GM12878 (cell line): ENCODE data around the gene RFWD3. TPM values are rescaled to one million over a fixed set of nuclear protein-coding genes. Genes with fewer than 3 reads are reported as not detected.

Experiments used
- ATAC-seq: fragments of 200-7000 bp; cut with Tn5 transposase; 3 replicates; pipeline ENCODE4 v1.9.1; 2020; ENCODE audit warnings: mild to moderate bottlenecking, moderate library complexity
- BruUV-seq: library from RNA; stranded (reverse); fragments of 400-500 nt; replicated peaks from 2 replicates; lab custom pipeline; 2021; lab: Mats Ljungman, UMichigan
- CTCF ChIA-PET: fragments of 300-600 bp; sonication (Branson Sonifier 250); formaldehyde crosslinking; extraction: SDS; loops from one replicate; lab custom pipeline; 2021; ENCODE audit warnings: inconsistent platforms; lab: Yijun Ruan, JAX
- POLR2A ChIA-PET: fragments of 350-600 bp; formaldehyde crosslinking; extraction: SDS; loops from one replicate; lab custom pipeline; 2021; ENCODE audit warnings: inconsistent platforms; lab: Charles Lee
- RAD21 ChIA-PET: fragments of 300-600 bp; sonication (Branson Sonifier 250); formaldehyde crosslinking; loops from one replicate; lab custom pipeline; 2023; ENCODE audit warnings: antibody characterized with exemption; ENCODE audit not compliant: unreplicated experiment; lab: Charles Lee
- SMC1A ChIA-PET: fragments of 300-600 bp; sonication (Branson Sonifier 250); formaldehyde crosslinking; loops from one replicate; lab custom pipeline; 2023; ENCODE audit not compliant: unreplicated experiment, uncharacterized antibody; lab: Charles Lee
- DNase-seq: peaks from one replicate; pipeline ENCODE4 v3.0.0-alpha.2; 2011; ENCODE audit warnings: low read depth, low spot score
- FAIRE-seq: peaks from 3 replicates; lab custom pipeline; 2011; peaks lifted over from hg19 to GRCh38; lab: Jason Lieb, UNC
- H2AFZ ChIP-seq: 2 replicates; pipeline ENCODE4 v1.6.0; 2011; ENCODE audit warnings: low read depth, low read length, control low read depth; ENCODE audit not compliant: control insufficient read depth
- H3K27ac ChIP-seq: 2 replicates; pipeline ENCODE4 v1.5.1; 2011; ENCODE audit warnings: control low read depth; ENCODE audit not compliant: control insufficient read depth, insufficient read depth
- H3K27me3 ChIP-seq, 2 experiments: replicated peaks in 1 of 2; 2 replicates each; pipeline versions ENCODE4 v1.6.0 to v1.6.1; 2011; ENCODE audit warnings: low read length in 1 of 2; ENCODE audit not compliant: control insufficient read depth in 2 of 2, insufficient read depth in 2 of 2
- H3K36me3 ChIP-seq, 2 experiments: 2 replicates each; pipeline ENCODE4 v1.5.1; 2011; ENCODE audit warnings: low read length in 1 of 2; ENCODE audit not compliant: control insufficient read depth in 2 of 2, insufficient read depth in 2 of 2
- H3K4me1 ChIP-seq: 2 replicates; pipeline ENCODE4 v1.6.1; 2011; ENCODE audit warnings: mild to moderate bottlenecking, low read length, moderate library complexity, mixed read lengths; ENCODE audit not compliant: control insufficient read depth, insufficient read depth
- H3K4me2 ChIP-seq: 2 replicates; pipeline ENCODE4 v1.6.0; 2011; ENCODE audit warnings: control low read depth; ENCODE audit not compliant: control insufficient read depth, insufficient read depth
- H3K4me3 ChIP-seq: fragments of 200-600 bp; sonication (generic); 2 replicates; pipeline ENCODE4 v1.5.1; 2016
- H3K79me2 ChIP-seq: 2 replicates; pipeline ENCODE4 v1.6.0; 2011; ENCODE audit warnings: low read length; ENCODE audit not compliant: control insufficient read depth, insufficient read depth
- H3K9ac ChIP-seq: 2 replicates; pipeline ENCODE4 v1.8.0; 2011; ENCODE audit warnings: low read length, control low read depth, mixed read lengths; ENCODE audit not compliant: control insufficient read depth, insufficient read depth
- H3K9me3 ChIP-seq: replicated peaks from 3 replicates; pipeline ENCODE4 v1.5.1; 2011; ENCODE audit warnings: mild to moderate bottlenecking, low read length; ENCODE audit not compliant: control insufficient read depth, insufficient read depth
- H4K20me1 ChIP-seq: 2 replicates; pipeline ENCODE4 v1.6.0; 2011; ENCODE audit not compliant: control insufficient read depth, insufficient read depth
- DPF2 ChIP-seq: fragments of 450-650 bp; IDR thresholded peaks from 2 replicates; pipeline ENCODE4 v1.6.1; 2017; ENCODE audit warnings: mild to moderate bottlenecking
- HDAC6 ChIP-seq: fragments of 200-600 bp; sonication (generic); IDR thresholded peaks from one replicate; pipeline ENCODE4 v1.8.0; 2017; ENCODE audit warnings: antibody characterized with exemption; ENCODE audit not compliant: unreplicated experiment
- HDGF ChIP-seq: fragments of 450-650 bp; IDR thresholded peaks from 2 replicates; pipeline ENCODE4 v1.6.1; 2016; ENCODE audit warnings: antibody characterized with exemption
- RAD21 ChIP-seq: IDR thresholded peaks from 2 replicates; pipeline ENCODE4 v1.6.1; 2011; ENCODE audit warnings: mild to moderate bottlenecking, low read depth, low read length, moderate library complexity; ENCODE audit not compliant: insufficient read depth
- SIN3A ChIP-seq: IDR thresholded peaks from 2 replicates; pipeline ENCODE4 v1.6.1; 2012; ENCODE audit warnings: low read depth, low read length, improper control_type of control experiment
- SREBF1 ChIP-seq: IDR thresholded peaks from 2 replicates; pipeline ENCODE4 v1.6.1; 2012; ENCODE audit warnings: mild to moderate bottlenecking, low read length
- SUZ12 ChIP-seq: fragments of 200-600 bp; sonication (generic); IDR thresholded peaks from one replicate; pipeline ENCODE4 v1.6.1; 2018; ENCODE audit warnings: antibody characterized with exemption, mild to moderate bottlenecking; ENCODE audit not compliant: unreplicated experiment
- USF2 ChIP-seq: IDR thresholded peaks from 2 replicates; pipeline ENCODE4 v1.6.1; 2011; ENCODE audit warnings: low read depth, low read length, improper control_type of control experiment, borderline replicate concordance
- ZNF274 ChIP-seq: IDR thresholded peaks from one replicate; pipeline ENCODE4 v1.8.0; 2011; ENCODE audit not compliant: insufficient read length, insufficient read depth
- WGBS: methylation state at CpG from one replicate; pipeline ENCODE4 v1.1.6; 2016; ENCODE audit warnings: low lambda C conversion rate; ENCODE audit not compliant: insufficient replicate concordance, insufficient coverage; ENCODE audit errors: missing lambda C conversion rate; 5-methylcytosine and 5-hydroxymethylcytosine counted together
- in situ Hi-C: fragments of 300-500 bp; cut with MboI; formaldehyde crosslinking; loops from 9 replicates; pipeline ENCODE4 v1.14.3; 2018; ENCODE audit warnings: mixed read lengths
- intact Hi-C: fragments of 100-400 bp; cut with micrococcal nuclease; formaldehyde crosslinking; loops from one replicate; pipeline ENCODE4 v1.14.2; 2022; ENCODE audit not compliant: unreplicated experiment
- polyA plus RNA-seq, 11 experiments: library from polyadenylated mRNA; depleted of rRNA in 4 of 11; unstranded in 6 of 11; stranded (reverse) in 5 of 11; fragments of >200 nt; fragmentation: Nextera tagmentation in 4 of 11; fragmentation: Illumina TruSeq in 1 of 11; extraction: Ambion mirVana in 4 of 11; extraction: Trizol in 1 of 11; gene quantifications; 1 replicate in 1 of 11; 2 replicates in 10 of 11; pipeline versions ENCODE4 v1.2.1 to v1.2.3, GENCODE V29; 2011 to 2016; ENCODE audit warnings: inconsistent platforms in 2 of 11, missing spikeins in 2 of 11, low read depth in 1 of 11
- total RNA-seq, 4 experiments: library from RNA; depleted of rRNA in 3 of 4; stranded (reverse); fragments of >200 nt in 3 of 4; fragmentation: Illumina TruSeq in 1 of 4; extraction: Trizol in 1 of 4; gene quantifications; 2 replicates each; pipeline versions ENCODE4 v1.2.1 to v1.2.3, GENCODE V29; 2013 to 2021
- TF ChIP-seq, protein P1 (sequence below): fragments of 450-650 bp; IDR thresholded peaks from 2 replicates; pipeline ENCODE4 v1.6.1; 2017; ENCODE audit warnings: mild to moderate bottlenecking, moderate library complexity

RFWD3 gene
- total and polyA plus RNA-seq, 10 of the 15 experiments (the other 5 are each of a cell fraction or from before 2014, with no cell fraction given): 10.7 to 78.5 (median 51.2) TPM

DNA sequence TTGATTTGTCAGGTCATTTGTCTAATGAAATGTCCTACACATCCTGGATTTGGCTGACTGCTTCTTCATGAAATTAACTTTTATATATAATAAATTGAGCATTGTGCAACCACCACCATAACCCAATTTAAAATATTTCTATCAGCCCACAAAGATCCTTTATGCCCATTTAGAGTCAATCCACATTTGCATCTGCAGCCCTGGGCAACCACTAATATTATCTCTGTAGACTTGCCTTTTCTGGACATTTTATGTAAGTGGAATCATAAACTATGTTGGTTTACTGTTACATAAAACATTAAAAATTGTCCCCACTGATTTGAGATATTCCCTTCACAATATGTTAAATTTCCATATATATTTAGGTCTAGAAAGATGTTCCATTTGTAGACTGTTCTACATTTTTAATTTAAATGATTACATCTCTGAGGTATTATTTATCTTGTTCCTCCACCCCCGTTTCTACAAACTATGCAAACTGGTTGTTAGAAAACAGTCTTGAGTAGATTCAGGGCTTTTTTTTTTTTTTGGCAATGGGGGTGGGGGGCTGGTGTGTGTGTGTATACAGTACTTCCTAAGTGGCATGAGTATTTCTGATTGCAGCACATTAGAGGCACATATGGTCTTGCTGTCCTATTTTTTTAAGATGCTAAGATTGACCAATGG lies 16.7 kb downstream of the RFWD3 start:
- H3K27me3 ChIP-seq: no peaks in the 10 kb centered on the region
- H3K36me3 ChIP-seq: peaks cover 7 to 52% of the 10 kb centered on the region in 2 experiments
- ChIA-PET POLR2A (no interaction called here), CTCF (interaction anchor here (0.7 to 3.3 kb wide), 7 partner anchors 8 to 211 kb away, joined by 3 to 17 read pairs (median 3); no protein-coding TSS in a partner anchor), RAD21 (no interaction called here), SMC1A (interaction anchor here (1.1 kb wide), 1 partner anchor 12 kb away, joined by 3 read pairs; no protein-coding TSS in a partner anchor)
- in situ Hi-C loops (no loop called here), intact Hi-C loops (no loop called here)
- H3K4me1 ChIP-seq: no peaks in the 10 kb centered on the region
- BruUV-seq: TSS peak; percentile 37
- peaks cover 19% of the 10 kb centered on the region for H3K79me2 ChIP-seq
- WGBS: 41% methylated on average over 1 of the region's 1 CpG
- no peak overlapping the region for H3K4me3 ChIP-seq
- FAIRE-seq (no peak), DNase-seq (no peak), ATAC-seq (no peak)
- no peak overlapping the region for H3K27ac ChIP-seq
- H3K9me3 ChIP-seq: no peaks in the 10 kb centered on the region
- H4K20me1 ChIP-seq: no peaks in the 10 kb centered on the region
- no peak overlapping the region for H3K9ac ChIP-seq
- no peak overlapping the region for H3K4me2 ChIP-seq
- no peak overlapping the region for H2AFZ ChIP-seq
- no peak for TF ChIP-seq DPF2

DNA sequence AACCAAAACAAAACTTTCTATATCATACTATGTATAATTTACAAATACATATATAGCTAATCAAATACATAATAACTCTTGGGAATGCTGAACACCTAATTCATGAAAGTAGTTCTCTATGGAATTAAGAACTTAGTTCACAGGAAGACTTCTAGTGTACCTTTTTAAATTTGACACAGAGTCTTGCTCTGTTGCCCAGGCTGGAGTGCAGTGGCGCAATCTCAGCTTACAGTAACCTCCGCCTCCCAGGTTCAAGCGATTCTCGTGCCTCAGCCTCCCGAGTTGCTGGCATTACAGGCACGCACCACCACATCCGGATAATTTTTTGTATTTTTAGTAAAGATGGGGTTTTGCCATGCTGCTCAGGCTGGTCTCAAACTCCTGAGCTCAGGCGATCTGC lies 24.7 kb downstream of the RFWD3 start:
- ATAC-seq: no peak
- in situ Hi-C loops (no loop called here), intact Hi-C loops (no loop called here)
- Histone ChIP-seq H3K36me3 (peaks cover 6 to 39% of the 10 kb centered on the region in 2 experiments), H3K9me3 (no peaks in the 10 kb centered on the region), H3K9ac (no peak overlapping the region), H2AFZ (no peak overlapping the region), H3K4me1 (no peaks in the 10 kb centered on the region), H3K4me3 (no peak overlapping the region), H3K27ac (no peak overlapping the region), H3K27me3 (no peaks in the 10 kb centered on the region), H3K4me2 (no peak overlapping the region), H3K79me2 (no peaks in the 10 kb centered on the region), H4K20me1 (no peaks in the 10 kb centered on the region)
- POLR2A ChIA-PET: interaction anchor here (0.5 to 0.7 kb wide), 2 partner anchors 57 to 188 kb away, joined by 4 to 6 read pairs; no protein-coding TSS in a partner anchor
- RAD21 ChIA-PET: interaction anchor here (0.7 kb wide), 1 partner anchor 14 kb away, joined by 4 read pairs; no protein-coding TSS in a partner anchor
- no peak for FAIRE-seq
- TF ChIP-seq USF2: no peak
- TF ChIP-seq, protein P1, sequence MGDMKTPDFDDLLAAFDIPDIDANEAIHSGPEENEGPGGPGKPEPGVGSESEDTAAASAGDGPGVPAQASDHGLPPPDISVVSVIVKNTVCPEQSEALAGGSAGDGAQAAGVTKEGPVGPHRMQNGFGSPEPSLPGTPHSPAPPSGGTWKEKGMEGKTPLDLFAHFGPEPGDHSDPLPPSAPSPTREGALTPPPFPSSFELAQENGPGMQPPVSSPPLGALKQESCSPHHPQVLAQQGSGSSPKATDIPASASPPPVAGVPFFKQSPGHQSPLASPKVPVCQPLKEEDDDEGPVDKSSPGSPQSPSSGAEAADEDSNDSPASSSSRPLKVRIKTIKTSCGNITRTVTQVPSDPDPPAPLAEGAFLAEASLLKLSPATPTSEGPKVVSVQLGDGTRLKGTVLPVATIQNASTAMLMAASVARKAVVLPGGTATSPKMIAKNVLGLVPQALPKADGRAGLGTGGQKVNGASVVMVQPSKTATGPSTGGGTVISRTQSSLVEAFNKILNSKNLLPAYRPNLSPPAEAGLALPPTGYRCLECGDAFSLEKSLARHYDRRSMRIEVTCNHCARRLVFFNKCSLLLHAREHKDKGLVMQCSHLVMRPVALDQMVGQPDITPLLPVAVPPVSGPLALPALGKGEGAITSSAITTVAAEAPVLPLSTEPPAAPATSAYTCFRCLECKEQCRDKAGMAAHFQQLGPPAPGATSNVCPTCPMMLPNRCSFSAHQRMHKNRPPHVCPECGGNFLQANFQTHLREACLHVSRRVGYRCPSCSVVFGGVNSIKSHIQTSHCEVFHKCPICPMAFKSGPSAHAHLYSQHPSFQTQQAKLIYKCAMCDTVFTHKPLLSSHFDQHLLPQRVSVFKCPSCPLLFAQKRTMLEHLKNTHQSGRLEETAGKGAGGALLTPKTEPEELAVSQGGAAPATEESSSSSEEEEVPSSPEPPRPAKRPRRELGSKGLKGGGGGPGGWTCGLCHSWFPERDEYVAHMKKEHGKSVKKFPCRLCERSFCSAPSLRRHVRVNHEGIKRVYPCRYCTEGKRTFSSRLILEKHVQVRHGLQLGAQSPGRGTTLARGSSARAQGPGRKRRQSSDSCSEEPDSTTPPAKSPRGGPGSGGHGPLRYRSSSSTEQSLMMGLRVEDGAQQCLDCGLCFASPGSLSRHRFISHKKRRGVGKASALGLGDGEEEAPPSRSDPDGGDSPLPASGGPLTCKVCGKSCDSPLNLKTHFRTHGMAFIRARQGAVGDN: no peak
- TF ChIP-seq RAD21: no peak
- TF ChIP-seq HDGF: no peak
- TF ChIP-seq ZNF274: no peak
- no peak for TF ChIP-seq SIN3A
- no peak for TF ChIP-seq HDAC6
- no peak for TF ChIP-seq SREBF1
- TF ChIP-seq SUZ12: no peak
- WGBS: 97% methylated on average over 8 of the region's 8 CpGs
- BruUV-seq: no TSS peak
- no peak for DNase-seq
- CTCF ChIA-PET: interaction anchor here (0.8 to 2.5 kb wide), 2 partner anchors 9 to 60 kb away, joined by 3 to 12 read pairs; no protein-coding TSS in a partner anchor
- SMC1A ChIA-PET: interaction anchor here (0.9 kb wide), 1 partner anchor 11 kb away, joined by 3 read pairs; no protein-coding TSS in a partner anchor
